Brain microvascular endothelial cell (primary cell): ENCODE measurements around the gene GAREM1.

ENCODE experiments used
- DNase-seq: peaks from one replicate; pipeline ENCODE4 v3.0.0-alpha.2; 2020
- H3K27ac ChIP-seq: fragments of 250-450 bp; sonication (Bioruptor Pico); 2 replicates; pipeline ENCODE4 v1.5.1; 2020; ENCODE audit warnings: mild to moderate bottlenecking, moderate library complexity
- H3K27me3 ChIP-seq: fragments of 250-450 bp; sonication (Bioruptor Pico); replicated peaks from 2 replicates; pipeline ENCODE4 v1.5.1; 2020; ENCODE audit warnings: mild to moderate bottlenecking
- H3K36me3 ChIP-seq: fragments of 250-450 bp; sonication (Bioruptor Pico); replicated peaks from 2 replicates; pipeline ENCODE4 v1.5.1; 2020; ENCODE audit warnings: mild to moderate bottlenecking
- H3K4me3 ChIP-seq: 2 replicates; pipeline ENCODE4 v1.5.1; 2011; ENCODE audit warnings: low read depth, mild to moderate bottlenecking, control low read depth, low read length, moderate library complexity
- in situ Hi-C: cut with HindIII; loops from 2 replicates; pipeline ENCODE4 v1.10.0; 2017; ENCODE audit warnings: low sequenced_read_pairs, low pct_ligation_motif_present
- TF ChIP-seq, protein P1 (sequence below): IDR thresholded peaks from 2 replicates; pipeline ENCODE4 v1.5.1; 2011; ENCODE audit warnings: low read depth, mild to moderate bottlenecking, moderate library complexity, low read length, control low read depth, inconsistent platforms; ENCODE audit errors: missing control alignments

Gene GAREM1

DNA sequence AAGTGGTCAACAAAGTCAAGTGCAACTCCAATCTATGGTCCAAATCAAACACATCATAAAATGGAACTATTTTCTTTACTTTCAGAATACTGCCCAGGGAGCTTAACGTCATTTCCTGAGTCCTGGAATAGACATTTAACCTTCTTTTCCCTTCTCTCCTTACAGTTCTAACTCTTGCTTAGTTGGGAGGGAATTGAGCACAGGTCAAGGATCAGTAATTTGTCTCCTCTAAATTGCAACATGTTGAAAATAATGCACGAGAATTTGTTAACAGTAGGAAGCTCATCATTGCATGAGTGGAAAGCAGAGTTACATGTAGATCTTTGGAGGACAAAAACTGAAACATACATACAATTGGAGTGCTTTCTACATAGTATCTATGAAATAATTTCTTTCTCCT lies 193.1 kb downstream of the GAREM1 start:
- TF ChIP-seq, protein P1, sequence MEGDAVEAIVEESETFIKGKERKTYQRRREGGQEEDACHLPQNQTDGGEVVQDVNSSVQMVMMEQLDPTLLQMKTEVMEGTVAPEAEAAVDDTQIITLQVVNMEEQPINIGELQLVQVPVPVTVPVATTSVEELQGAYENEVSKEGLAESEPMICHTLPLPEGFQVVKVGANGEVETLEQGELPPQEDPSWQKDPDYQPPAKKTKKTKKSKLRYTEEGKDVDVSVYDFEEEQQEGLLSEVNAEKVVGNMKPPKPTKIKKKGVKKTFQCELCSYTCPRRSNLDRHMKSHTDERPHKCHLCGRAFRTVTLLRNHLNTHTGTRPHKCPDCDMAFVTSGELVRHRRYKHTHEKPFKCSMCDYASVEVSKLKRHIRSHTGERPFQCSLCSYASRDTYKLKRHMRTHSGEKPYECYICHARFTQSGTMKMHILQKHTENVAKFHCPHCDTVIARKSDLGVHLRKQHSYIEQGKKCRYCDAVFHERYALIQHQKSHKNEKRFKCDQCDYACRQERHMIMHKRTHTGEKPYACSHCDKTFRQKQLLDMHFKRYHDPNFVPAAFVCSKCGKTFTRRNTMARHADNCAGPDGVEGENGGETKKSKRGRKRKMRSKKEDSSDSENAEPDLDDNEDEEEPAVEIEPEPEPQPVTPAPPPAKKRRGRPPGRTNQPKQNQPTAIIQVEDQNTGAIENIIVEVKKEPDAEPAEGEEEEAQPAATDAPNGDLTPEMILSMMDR: no peak
- H3K4me3 ChIP-seq: no peak overlapping the region
- H3K27ac ChIP-seq: no peak overlapping the region
- no peaks in the 10 kb centered on the region for H3K36me3 ChIP-seq
- H3K27me3 ChIP-seq: no peaks in the 10 kb centered on the region
- in situ Hi-C loops: loop anchor here (25.0 kb wide), 2 partner anchors 110 to 185 kb away; partner anchors contain the start of gene GAREM1
- DNase-seq: no peak

DNA sequence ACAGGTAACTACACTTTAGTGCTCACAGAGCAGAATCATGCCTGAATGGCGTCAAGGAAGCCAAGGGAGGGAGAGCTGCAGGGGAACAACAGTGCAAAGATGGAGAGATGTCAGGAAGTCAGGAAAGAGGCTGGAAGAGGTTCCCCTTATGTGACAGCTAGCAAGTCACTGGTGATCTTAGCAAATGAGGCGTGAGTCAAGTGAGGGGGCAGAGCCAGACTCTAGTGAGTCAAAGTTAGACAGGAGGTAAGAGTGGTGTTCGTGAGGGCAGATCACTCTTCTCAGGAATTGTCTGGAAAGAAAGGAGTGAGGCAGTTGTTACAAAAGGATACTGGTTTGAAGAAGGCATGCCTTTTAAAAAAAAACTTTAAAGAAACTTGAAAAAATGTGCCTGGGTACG lies 193.8 kb downstream of the GAREM1 start:
- no peak for DNase-seq
- Histone ChIP-seq H3K27me3 (no peaks in the 10 kb centered on the region), H3K36me3 (no peaks in the 10 kb centered on the region), H3K27ac (no peak overlapping the region), H3K4me3 (no peak overlapping the region)
- TF ChIP-seq, protein P1: no peak
- in situ Hi-C loops: loop anchor here (25.0 kb wide), 2 partner anchors 110 to 185 kb away; partner anchors contain the start of gene GAREM1

DNA sequence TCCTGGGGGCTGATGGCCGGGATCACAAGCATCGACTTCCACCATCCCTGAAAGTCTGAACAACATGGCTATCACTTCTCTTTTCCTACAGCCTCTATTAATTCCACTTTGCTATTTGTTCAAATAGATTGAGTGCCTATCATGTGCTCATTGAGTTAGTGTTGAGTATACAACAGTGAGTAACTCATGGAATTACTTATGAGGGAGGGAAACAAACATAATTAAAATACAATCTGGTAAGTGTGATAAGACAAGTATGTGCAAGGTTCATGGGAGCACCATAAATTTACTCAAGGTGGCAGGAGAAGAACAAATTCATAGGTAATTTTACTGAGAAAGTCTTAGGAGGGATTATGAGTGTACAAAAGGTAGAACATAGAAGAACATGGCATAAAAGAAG lies 194.4 kb downstream of the GAREM1 start:
- Histone ChIP-seq H3K36me3 (no peaks in the 10 kb centered on the region), H3K27ac (no peak overlapping the region), H3K4me3 (no peak overlapping the region), H3K27me3 (no peaks in the 10 kb centered on the region)
- TF ChIP-seq, protein P1: no peak
- in situ Hi-C loops: loop anchor here (25.0 kb wide), 2 partner anchors 111 to 186 kb away; partner anchors contain the start of gene GAREM1
- no peak for DNase-seq

DNA sequence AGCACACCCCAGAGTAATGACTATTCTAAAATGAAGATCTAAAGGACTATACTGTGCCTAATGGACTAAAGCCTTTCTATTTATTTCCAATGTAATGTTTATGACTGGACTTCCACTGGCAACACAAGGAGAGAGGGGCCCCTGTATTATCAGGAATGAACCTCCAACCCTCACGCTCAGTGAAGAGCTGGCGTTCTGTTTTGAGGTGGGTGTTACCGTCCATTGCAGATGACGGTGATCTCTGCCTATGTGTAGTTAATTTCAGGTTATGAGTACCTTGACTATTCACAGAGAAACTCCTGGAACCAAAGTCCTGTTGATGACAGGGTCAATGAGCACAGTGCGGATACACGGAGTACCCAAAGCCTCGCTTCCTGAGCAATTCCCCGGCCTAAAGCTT lies 195.5 kb downstream of the GAREM1 start:
- Histone ChIP-seq H3K4me3 (no peak overlapping the region), H3K27me3 (no peaks in the 10 kb centered on the region), H3K27ac (no peak overlapping the region), H3K36me3 (no peaks in the 10 kb centered on the region)
- in situ Hi-C loops: loop anchor here (25.0 kb wide), 2 partner anchors 112 to 187 kb away; partner anchors contain the start of gene GAREM1
- TF ChIP-seq, protein P1: no peak
- DNase-seq: no peak

DNA sequence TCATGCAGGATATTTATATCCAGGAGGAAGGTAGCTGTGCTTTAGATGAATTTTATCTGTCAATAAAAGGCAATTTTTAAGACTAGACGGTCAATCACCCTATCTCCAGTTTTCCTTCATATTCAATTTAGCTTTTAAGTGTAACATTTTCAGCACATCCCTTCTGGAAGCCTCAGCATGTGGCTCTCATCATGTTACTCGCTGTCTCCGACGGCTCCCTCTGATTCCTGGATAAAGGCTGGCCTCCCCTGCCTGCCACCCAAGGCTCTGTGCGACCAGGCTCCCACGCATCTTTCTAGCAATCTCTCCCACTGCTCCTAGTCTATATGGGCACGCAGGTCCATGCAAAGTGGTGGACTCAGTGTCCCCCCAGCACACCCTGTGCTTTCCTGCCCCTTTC lies 196.4 kb downstream of the GAREM1 start:
- H3K27ac ChIP-seq: no peak overlapping the region
- H3K36me3 ChIP-seq: no peaks in the 10 kb centered on the region
- in situ Hi-C loops: no loop called here
- TF ChIP-seq, protein P1: no peak
- no peaks in the 10 kb centered on the region for H3K27me3 ChIP-seq
- DNase-seq: no peak
- no peak overlapping the region for H3K4me3 ChIP-seq

DNA sequence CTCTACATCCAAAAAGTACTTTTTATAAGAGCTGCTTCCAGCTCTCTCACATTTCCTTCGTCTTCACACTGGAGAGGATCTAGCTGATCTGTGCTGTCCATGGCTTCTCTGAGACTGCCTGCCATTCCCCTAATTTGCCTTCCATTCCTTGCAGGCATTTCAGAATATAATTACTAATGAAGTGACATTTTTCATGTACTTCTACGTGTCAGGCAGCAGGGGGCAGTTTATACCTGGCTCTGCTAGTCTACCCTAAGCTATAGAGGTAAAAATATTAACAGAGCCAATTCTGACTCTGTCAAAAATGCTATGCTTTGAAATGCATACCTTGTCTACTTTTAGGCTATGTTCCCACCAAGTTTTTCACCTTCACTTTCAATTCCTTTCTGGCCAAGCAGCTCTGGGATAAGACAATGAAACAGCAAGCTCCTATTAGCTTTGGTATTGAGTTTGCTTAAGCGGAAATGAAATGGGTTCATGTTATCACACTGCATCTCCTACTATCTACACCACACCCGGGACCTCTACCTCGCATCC lies 198.9 kb downstream of the GAREM1 start:
- Histone ChIP-seq H3K27ac (no peak overlapping the region), H3K4me3 (no peak overlapping the region), H3K36me3 (no peaks in the 10 kb centered on the region), H3K27me3 (no peaks in the 10 kb centered on the region)
- TF ChIP-seq, protein P1: peak; percentile 76
- in situ Hi-C loops: no loop called here
- no peak for DNase-seq
